ENCODE data around the gene BNIP3. TPM values are rescaled to one million over a fixed set of nuclear protein-coding genes. Genes with fewer than 3 reads are reported as not detected.

BNIP3 gene
- total and polyA plus RNA-seq, 2 donors (not counting 3 experiments of a cell fraction or from before 2014, with no cell fraction given): 51.4 to 53.3 TPM

DNA sequence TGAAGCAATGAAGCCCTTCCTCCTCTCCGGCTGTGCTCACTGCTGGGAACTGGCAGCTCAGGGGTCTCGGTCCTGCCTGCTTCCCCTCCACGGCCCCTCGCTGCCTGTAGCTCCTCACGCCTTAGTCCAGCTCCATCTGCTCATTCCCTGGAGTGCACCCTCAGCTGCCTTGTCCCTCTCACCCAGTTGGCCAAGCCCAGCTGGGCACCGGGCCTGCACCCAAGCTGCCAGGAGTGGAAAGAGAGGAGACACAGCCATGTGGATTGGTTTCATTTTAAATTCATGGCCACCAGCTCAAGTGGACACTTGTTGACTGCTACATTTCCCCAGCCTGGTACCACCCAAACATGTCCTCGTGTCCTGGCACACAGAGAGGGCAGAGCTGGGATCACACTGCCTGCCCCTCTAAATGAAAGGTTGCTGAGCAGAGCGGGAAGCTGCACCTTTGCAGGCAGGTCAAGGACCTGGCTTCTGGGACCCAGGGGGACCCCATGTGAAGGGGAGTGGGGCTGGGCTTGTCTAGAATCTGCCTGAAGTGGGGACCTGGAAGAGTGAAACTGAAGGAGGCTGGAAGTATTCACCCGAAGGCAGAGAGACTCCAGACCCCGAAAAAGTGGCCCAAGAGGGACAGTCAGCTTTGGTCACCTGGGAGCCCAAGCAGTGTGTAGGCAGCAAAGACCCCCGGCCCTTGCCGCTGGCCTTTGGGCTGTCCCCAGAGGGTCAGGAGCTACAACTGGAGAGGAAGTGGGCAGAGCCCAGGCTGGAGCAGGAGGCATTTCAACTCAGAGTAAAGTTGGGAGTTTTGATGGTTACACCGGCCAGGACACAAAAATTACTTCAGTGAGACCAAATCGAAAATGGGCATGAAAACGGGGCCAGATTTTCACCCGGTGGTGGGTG is 15.0 kb upstream of the BNIP3 start:
- TF ChIP-seq, protein P1, sequence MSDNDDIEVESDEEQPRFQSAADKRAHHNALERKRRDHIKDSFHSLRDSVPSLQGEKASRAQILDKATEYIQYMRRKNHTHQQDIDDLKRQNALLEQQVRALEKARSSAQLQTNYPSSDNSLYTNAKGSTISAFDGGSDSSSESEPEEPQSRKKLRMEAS (IDR thresholded peaks at IDR 0.05; ENCODE audit: insufficient read depth, insufficient read length): no peak
- TF ChIP-seq MYC (IDR thresholded peaks at IDR 0.05; ENCODE audit: low read depth, low read length) (no peak), EZH2 (IDR thresholded peaks at IDR 0.05; ENCODE audit: borderline replicate concordance, low read depth, low read length, severe bottlenecking) (no peak), POLR2A (IDR thresholded peaks at IDR 0.05; ENCODE audit: low read depth, low read length) (no peak), POLR2AphosphoS5 (IDR thresholded peaks at IDR 0.05; ENCODE audit: insufficient read depth, low read depth, low read length) (no peak), JUN (IDR thresholded peaks at IDR 0.05; ENCODE audit: borderline replicate concordance, insufficient read depth, insufficient read length, low read depth) (no peak), FOS (IDR thresholded peaks at IDR 0.05; ENCODE audit: borderline replicate concordance, insufficient read depth, low read length) (no peak), GATA2 (IDR thresholded peaks at IDR 0.05; ENCODE audit: insufficient read depth, insufficient read length, low read depth, low read length) (no peak)
- TF ChIP-seq, protein P2, sequence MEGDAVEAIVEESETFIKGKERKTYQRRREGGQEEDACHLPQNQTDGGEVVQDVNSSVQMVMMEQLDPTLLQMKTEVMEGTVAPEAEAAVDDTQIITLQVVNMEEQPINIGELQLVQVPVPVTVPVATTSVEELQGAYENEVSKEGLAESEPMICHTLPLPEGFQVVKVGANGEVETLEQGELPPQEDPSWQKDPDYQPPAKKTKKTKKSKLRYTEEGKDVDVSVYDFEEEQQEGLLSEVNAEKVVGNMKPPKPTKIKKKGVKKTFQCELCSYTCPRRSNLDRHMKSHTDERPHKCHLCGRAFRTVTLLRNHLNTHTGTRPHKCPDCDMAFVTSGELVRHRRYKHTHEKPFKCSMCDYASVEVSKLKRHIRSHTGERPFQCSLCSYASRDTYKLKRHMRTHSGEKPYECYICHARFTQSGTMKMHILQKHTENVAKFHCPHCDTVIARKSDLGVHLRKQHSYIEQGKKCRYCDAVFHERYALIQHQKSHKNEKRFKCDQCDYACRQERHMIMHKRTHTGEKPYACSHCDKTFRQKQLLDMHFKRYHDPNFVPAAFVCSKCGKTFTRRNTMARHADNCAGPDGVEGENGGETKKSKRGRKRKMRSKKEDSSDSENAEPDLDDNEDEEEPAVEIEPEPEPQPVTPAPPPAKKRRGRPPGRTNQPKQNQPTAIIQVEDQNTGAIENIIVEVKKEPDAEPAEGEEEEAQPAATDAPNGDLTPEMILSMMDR (IDR thresholded peaks at IDR 0.05; ENCODE audit: extremely low read depth in 1 of 2, insufficient read depth in 1 of 2, low read depth in 1 of 2, low read length in 2 of 2): no peak
- ChIA-PET POLR2A (no interaction called here), CTCF (interaction anchor here (1.2 to 6.7 kb wide), 3 partner anchors 26 to 111 kb away, joined by 3 to 51 read pairs (median 11); no protein-coding TSS in a partner anchor)
- H3K9me1 ChIP-seq (replicated peaks; ENCODE audit: control insufficient read depth, extremely low read depth, insufficient read depth, low read length): no peaks in the 10 kb centered on the region
- no peak overlapping the region for H3K9ac ChIP-seq (replicated peaks; ENCODE audit: extremely low read depth, insufficient read depth, low read length)
- H3K4me2 ChIP-seq (ENCODE audit: insufficient read depth, low read length): no peak overlapping the region
- no peaks in the 10 kb centered on the region for H3K9me3 ChIP-seq (replicated peaks; ENCODE audit: control insufficient read depth, insufficient read depth, low read length)
- no peak overlapping the region for H3K4me3 ChIP-seq (replicated peaks in 1 of 3; ENCODE audit: insufficient read depth in 1 of 3, low read depth in 1 of 3, low read length in 3 of 3)
- H3K27ac ChIP-seq (ENCODE audit: insufficient read depth, low read depth, low read length): no peak overlapping the region
- FAIRE-seq (no peak), DNase-seq (ENCODE audit: low read depth, low spot score) (no peak)
- dilution Hi-C loops (cut with MboI; ENCODE audit: extremely low pct_ligation_motif_present, low sequenced_read_pairs) (no loop called here), intact Hi-C loops (cut with micrococcal nuclease) (no loop called here)
- no peaks in the 10 kb centered on the region for H3K36me3 ChIP-seq (ENCODE audit: control insufficient read depth in 2 of 2, extremely low read depth in 1 of 2, insufficient read depth in 2 of 2, low read length in 2 of 2)
- H3K27me3 ChIP-seq (ENCODE audit: control insufficient read depth in 2 of 2, insufficient read depth in 2 of 2, low read length in 2 of 2): no peaks in the 10 kb centered on the region
- BruUV-seq (replicated peaks): no TSS peak
- no peak overlapping the region for H2AFZ ChIP-seq (ENCODE audit: low read depth, low read length)
- H3K4me1 ChIP-seq (ENCODE audit: control insufficient read depth, extremely low read depth, insufficient read depth, low read length): peaks cover 7% of the 10 kb centered on the region
- no peaks in the 10 kb centered on the region for H4K20me1 ChIP-seq (replicated peaks; ENCODE audit: control insufficient read depth, extremely low read depth, insufficient read depth, low read length)
- H3K79me2 ChIP-seq (ENCODE audit: control insufficient read depth, insufficient read depth, low read length): no peaks in the 10 kb centered on the region

Data from endothelial cell of umbilical vein (primary cell).